Nucleus accumbens (tissue), 56 donors: ENCODE results near the gene RFX8.
"Not testable (repeated sequence)": the region's sequence is repeated elsewhere in the genome, so short reads cannot be mapped to it uniquely, and the experiment has no call there.

Experiments used
- DNase-seq, 56 donors: peaks; one replicate each; lab custom pipeline; 2025; lab: John Stamatoyannopoulos, UW

The RFX8 gene

GRCh38 chr2:101356521-101356920 lies 118.4 kb downstream of the RFX8 start:
- no peak for DNase-seq

- DNase-seq = no peak
These were observed 118.9 kb downstream of the RFX8 start for GRCh38 chr2:101356055-101356454.

GRCh38 chr2:101355401-101356054 lies 119.4 kb downstream of the RFX8 start:
- no peak for DNase-seq

GRCh38 chr2:101354420-101355311 lies 120.2 kb downstream of the RFX8 start:
- no peak for DNase-seq

GRCh38 chr2:101352631-101353030 lies 122.3 kb downstream of the RFX8 start:
- DNase-seq = not testable (repeated sequence)

GRCh38 chr2:101351207-101351606 lies 123.7 kb downstream of the RFX8 start:
- DNase-seq = no peak

- peak in 34 of 56 donors; percentile 7 to 73 (median 42) for DNase-seq
These were observed 124.8 kb downstream of the RFX8 start for GRCh38 chr2:101349893-101350662.

- DNase-seq = no peak
These were observed 126.0 kb downstream of the RFX8 start for GRCh38 chr2:101348883-101349282.
